NK-92 (cell line): Measurements from ENCODE around the gene ATP8A2.

Experiments used
- DNase-seq: peaks from one replicate; lab custom pipeline; 2025; ENCODE audit not compliant: unreplicated experiment; lab: John Stamatoyannopoulos, UW

ATP8A2 gene

DNA sequence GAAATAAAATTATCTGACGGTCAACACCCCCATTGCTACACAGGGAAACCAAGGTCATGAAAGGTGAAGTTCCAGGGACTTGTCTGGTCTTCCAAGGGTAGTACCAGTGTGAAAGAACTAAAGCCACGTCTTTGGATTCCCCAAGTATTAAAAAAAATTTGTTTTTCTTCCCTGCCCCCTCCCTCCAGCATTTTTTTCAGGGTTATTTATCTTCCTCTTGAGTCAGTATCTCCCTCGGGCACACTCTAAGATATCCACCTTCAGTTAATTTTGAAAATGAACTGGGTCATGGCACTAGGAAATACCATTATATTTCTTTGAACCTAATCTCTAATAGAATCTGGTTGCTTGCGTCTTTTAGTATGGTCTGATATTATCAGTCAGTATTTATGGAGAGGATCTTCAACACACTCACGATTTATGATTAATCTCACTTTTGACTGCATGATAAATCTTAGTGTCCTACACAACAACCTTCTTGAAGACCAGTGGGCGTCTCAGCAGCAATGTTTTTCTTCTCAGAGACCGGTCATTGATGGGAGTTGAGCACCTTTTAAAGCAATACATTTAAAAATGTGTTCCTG is 9.1 kb downstream of the ATP8A2 start:
- no peak for DNase-seq

DNA sequence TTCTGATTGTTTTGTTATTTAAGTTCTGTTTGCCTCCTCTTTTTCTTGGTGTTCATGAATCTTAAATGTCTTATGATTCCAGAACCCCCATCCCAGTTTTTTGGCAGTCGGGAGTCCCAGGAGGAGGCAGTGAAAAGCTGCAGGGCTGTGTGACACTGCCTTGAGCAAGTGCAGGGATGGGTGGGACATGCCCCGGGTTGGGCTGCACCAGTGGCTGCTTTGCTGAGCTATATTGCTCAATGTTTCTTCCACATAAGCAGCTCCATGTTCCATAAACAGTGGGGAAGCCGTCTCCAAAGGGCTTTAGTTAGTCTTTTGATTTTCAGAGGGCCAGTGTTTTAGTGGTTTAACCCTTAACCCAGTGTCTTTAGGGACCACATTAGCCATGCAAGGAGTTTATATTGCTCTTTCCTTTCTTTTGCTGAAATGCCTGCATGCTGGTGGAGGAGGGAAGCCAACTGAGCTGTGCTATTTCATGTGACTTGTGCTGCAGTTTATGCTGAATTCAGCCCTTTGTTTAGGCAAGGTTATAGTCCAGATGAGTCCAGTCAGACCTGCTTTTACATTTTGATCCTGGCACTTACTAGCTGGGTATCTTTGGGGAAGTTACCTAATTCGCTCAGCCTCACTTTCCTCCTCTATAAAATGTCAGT is 13.1 kb downstream of the ATP8A2 start:
- DNase-seq = no peak

DNA sequence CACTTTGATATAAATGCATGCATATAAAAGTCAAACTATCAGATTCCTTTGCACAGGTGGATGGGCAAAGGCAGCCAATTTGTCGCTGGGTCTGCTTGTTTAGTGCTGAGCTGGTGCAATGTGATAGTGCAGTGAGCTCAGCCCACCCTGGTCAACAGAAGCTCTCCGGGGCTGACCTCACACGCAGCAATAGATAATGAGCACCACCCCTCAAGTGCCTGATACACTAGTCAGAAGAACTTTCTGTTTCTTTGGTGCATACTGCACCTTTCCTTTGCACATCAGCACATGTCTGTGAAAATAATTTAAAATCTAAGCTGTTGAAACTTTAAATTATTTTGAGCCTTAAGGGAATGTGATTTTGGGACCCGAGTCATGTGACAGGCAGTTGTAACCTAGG is 20.2 kb downstream of the ATP8A2 start:
- DNase-seq = no peak

DNA sequence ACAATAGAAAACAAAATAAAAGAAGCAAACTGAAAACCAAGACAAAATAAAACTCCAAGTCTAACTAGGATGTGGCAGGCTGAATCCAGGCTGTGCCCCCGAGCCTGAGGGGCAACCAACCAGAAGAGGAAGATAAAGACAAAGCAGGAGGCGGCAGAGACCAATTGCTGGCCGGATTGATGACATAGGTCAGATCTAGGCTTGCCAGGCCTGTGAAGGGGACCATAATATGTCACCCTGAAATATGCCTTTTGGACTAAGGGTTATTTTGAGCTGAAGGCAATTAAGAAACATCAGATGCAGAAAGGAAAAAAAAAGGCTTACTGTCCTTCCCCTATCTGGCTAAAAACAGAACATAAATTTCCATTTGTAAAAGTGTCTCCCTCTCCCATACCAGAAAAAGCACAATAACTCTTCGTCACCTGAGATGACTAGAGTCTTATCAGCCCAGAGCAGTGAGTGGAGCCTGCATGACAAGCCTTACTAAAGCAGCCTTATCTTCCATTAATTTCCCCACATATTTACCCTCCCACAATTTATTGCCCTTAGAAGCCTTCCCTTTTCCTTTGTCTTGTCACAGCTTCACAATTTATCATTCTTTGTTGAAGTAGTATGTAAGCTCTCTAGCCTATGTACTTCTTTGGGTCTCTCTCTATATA is 22.8 kb downstream of the ATP8A2 start:
- DNase-seq = no peak

DNA sequence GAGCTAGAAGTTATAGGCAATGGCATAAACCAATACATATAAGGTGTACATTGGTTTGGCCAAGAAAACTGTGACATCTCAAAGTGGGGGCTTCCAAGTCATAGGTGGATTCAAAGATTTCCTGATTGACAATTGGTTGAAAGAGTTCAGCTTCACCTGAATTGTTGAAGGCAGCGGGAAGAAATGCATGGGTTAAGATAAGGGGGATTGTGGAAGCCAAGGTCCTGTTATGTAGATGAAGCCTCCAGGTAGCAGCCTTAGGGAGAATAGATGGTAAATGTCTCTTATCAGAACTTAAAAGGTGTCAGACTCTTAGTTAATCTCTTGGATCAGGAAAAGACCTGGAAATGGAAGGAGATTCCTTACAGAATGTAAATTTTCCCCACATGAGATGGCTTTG is 26.0 kb downstream of the ATP8A2 start:
- no peak for DNase-seq

DNA sequence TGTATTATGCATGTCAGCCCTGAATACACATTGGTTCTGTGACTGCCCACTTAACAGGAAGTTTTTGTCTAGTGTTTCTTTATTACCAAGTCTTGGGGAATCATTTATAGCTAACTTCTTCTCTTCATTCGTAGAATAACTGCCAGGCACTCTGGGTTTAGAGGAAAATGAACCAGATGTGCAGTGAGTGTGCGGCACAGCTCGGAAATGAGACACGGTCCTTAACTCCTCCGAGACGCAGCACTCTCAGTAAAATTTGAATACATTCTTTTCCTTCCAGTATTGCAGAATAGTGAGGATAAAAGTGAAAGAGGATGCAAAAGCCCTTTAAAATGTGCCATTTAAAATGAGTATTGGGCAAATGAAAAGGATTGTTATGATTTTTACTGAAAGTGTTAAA is 29.2 kb downstream of the ATP8A2 start:
- DNase-seq = no peak

DNA sequence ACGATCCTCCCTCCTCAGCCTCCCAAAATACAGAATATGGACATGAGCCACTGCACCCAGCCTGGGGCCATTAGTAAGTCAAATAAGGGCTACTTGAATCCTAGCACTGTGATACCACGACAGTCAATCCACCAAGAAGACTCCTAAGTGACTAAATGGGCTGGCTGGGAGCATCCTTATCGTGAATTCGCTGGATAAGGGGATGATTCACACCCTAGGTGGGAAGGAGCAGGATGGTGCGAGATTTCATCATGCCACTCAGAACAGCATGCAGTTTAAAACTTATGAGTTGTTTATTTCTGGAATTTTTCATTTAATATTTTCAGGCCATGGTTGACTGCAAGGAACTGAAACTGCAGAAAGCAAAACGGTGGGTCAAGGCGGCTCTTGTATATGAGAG is 30.2 kb downstream of the ATP8A2 start:
- no peak for DNase-seq

DNA sequence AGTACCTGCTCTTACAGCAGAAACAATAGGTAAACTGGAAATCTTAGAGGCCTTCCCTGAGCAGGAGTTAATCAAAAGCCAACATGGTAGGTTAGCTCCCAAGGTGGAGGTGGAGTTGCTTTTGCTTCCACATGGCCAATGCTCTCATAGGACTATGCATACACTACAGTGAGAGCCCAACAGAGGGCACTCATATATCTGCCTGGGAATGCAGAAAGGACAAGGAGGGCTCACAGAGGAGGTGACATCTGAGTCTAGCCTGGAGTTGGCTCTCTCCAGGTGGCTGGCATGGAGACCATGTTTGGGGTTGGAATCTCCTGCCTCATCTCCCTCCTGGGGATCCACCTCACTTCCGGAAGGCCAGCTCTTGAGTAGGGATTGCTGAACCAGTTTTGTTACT is 34.6 kb downstream of the ATP8A2 start:
- DNase-seq = no peak

DNA sequence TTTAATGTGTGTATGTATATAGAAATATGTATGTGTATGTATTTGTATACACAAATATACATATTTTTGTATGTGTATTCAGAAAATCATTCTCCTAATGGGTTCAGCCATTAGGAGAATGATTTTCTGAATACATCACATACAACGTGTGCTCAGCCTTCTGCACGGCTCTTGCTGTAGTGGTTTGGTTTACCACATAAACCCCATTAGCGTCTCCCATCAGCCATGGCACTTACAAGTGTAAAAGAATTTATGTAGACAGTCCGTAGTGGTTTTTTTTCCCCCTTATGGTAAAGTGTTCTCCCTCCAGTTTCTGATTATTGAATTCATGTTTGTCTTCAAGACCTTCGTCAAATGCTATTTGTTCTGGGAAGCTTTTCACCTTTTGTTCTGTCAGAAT is 38.2 kb downstream of the ATP8A2 start:
- DNase-seq = no peak

DNA sequence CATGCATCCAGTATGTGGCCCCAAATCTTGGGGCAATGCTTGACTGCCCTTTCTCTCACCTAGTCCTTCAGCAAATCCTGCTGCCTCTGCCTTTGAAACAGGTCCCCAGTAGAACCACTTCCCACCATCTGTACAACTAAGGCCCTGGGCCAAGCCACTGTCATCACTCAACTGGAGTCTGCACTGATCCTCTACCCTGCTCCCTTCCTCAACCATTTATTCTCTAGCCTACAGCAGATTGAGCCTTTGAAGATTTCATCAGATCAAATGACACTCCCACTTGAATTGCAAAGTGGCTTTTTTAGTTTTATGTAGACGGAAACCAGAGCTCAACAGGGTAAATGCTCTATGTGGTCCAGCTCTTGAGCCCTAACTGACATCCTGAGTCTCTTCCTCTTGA is 43.5 kb downstream of the ATP8A2 start:
- DNase-seq = no peak

DNA sequence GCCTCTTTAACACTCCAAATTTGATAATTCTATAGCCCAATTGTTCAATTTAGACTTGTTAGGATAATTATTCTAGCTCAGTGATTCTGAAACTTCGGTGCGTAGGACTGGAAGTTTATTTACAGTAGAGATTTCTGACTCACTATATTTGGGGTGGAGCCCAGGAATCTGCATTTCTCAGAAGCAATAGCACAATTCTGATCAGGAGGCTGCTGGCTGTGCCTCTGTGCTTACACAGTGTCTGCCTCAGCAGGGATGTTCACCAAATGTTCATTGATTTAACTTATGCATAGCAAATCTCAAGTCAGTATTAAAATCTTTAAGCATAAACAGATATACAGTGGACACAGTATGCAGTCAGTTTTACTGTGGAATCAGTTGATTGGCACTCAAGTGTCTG is 45.8 kb downstream of the ATP8A2 start:
- no peak for DNase-seq

DNA sequence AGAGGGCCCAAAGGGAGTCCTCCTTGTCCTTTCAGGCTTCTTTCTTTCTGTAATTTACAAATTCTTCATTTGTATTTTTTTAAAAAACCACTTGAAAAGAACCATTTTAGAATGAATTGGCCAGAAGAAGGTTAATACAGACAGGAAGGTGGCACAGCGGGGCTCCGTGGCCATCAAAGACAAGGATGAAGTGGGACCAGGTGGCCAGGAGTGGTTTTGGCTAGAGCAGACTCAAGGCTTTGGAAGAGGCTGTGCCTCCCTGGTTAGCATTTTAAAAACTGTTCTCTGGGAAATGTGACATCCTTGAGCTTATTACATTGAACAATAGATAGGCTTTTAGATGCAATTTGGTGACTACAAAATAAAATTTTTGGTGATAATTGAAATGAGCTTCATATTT is 48.4 kb downstream of the ATP8A2 start:
- DNase-seq = no peak

DNA sequence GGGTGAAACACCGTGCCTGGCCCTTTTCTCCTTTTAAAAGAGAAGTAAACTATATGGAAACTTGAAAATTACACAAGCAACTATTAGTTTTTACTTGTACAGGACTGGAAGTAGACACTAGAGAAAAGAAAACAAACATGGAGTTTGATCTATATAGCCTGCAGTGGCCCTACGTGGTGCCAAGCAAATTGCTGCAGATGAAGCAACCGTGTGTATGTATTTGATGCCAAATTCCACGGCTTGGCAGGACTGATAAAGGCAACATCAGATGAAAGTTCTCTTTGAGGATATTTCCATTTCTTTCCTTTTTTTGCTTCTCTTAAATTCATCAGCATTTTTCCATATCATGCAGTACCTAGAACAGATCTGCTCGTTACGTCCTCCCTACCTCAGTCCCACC is 49.8 kb downstream of the ATP8A2 start:
- no peak for DNase-seq

DNA sequence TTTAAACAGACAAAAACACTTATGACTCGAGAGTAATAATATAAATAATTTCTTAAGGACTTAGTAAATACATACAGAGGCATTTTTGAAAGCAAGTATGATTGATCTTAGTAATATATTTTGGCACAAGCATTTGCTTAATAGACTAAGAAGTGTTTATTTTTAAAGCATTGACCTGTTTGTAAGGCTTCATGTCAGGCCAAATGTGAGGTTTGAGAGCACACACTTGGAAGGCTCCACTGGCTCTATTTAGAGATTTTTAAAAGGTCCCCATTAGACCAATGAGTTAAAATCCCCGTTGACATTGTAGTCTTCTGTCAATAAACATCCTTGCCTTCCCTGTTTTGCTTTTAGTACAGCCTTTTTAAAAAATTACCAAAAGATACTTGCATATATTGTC is 50.4 kb downstream of the ATP8A2 start:
- DNase-seq = no peak

DNA sequence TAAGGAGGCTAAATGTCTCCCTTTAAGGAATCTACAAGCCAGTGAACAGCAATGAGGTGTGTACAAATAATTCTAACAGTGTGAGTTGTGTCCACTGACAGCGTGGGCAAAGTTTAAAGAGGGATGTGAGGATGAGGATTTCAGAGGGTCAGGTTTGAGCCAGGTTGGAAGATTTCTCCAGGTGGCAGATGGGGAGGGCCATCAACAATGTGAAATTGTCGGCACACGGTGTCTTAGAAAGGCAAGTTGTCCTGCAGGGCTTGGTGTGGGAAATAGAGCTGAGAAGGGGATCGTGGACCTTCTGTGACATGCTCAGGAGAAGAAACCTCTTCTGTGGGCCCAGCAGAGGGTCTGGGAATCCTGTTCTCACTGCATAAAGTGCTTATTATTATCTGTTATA is 52.1 kb downstream of the ATP8A2 start:
- DNase-seq = no peak

DNA sequence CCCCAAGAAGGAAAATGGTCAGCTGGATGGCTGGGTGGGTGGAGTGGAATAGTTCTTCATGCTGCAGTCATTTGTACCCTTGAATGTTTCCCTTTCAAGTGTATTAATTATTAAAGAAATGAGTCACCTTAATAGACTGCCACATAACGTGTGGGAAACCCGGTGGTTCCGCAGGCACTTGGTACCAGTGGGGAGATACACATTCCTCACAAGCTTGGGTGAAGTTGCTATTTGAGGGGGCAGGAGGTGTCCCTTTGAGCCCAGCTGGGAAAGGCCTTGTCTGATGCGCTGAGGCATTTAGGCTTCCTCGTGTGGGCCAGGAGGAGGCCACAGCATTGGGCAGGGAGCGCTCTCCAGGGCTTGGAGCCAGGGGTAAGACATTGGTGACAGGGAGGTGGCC is 57.7 kb downstream of the ATP8A2 start:
- DNase-seq = no peak

DNA sequence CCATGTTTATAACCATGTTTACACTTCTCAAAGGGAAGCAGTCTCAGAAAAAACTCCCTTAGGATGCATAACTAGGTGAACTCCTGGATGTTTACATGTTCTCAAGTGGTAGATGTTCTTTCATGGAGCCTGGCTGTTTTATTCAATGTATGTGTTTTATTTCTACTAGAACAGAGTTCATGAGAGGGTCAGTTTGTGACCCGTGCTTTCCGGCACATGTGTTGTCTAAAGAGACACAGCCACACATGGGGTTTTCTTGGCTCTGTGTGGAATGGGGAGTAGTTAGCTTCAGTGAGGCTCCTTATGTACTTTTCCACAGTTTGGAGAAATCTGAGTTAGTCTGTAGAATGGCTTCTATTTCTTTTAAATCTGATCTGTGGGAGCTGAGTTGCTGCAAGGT is 60.9 kb downstream of the ATP8A2 start:
- DNase-seq = no peak

DNA sequence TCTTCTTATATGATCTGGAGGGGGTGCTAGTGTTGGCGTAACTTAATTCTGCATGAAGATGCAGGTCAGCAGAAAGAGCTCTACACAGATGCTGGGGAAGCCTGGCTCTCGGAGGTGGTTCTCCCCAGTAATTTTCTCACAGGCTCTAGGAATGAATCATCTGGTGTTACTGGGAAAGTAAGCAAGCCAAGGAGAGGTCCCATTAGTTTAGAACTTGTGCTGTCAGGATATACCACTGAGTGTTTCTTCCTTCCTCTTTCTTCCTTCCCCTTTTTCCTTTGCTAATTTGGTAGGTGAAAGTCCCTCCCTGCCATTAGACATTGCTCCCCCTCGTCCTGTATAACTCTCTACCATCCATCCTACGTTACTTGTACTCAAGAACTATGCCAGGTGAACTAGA is 68.3 kb downstream of the ATP8A2 start:
- DNase-seq = no peak

DNA sequence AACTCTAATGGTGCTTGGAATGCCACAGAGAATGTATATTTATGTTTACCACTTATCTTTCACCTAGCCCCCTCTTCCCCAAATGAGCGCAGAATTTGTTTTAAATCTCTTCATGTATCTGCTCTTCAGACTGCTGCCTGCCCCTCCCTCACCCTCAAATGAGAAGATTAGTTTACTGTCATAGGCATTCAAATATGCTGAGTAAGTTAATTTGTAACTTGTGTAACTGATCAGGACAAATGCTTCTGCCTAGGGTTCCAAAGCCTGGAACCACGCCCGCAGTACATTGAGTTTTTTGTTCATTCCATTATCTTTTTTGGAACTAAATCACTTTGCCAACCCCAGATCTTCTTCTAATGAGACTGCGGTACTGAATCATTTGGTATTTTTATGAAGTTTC is 74.5 kb downstream of the ATP8A2 start:
- DNase-seq = no peak

DNA sequence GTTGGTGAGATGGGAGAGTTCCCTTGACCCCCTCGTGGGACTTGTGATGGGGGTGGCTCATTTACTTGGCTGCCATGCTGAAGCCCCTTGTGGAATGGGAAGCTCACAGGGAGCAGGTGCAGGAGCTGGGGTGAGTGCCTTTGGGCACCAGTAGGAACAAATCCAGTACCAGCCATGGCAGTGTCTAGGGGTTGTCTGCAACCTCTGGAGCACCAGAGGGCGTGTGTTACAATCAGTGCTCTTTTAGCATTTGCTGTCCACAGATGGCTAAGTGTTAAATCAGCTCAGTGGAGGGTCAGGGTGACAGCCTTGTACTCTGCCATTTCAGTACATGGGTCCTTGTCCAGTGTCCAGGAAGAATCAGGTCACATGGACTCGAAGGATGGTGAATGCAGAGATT is 75.6 kb downstream of the ATP8A2 start:
- DNase-seq = no peak

DNA sequence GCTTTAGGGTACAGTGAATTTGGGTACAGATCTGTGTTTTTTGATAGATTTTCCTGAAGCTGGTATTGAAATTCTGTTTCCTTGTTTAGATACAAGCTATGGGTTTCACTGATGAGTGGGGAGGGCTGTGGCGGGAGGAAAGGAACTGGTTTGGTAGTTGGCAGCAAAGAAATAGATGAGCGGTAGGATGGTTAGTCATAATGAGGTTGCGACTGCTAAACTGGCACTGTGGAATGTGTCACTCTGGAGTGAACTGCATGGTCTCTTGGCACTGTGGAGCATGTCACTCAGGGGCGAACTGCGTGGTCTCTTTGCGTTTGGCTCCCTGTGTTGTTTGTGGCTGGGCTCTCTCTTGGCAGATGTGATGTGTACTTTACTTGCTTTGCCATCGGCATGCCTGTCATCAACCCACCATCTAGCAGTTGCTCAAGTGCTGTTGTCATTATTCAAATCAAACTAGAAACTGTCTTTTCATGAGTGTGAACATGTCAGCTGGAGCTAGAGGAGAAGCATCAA is 82.1 kb downstream of the ATP8A2 start:
- no peak for DNase-seq

DNA sequence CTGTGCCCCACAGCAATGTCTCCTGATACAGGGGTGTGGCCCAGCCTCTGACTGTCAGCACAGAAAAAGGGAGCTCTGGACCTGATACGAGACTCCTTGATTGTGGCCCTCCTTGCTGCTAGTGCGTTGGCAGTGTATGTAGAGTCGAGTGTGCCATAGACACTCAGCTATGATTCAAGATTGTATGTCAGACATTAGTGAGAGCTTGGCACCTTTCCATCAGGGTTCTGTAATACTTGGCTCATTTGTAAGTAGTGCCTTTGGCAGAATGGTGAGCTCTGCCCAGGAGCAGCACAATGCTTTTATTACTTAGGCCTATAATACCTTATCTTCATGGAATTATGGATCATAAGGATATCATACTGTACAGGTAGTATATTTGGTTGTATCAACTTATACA is 83.4 kb downstream of the ATP8A2 start:
- no peak for DNase-seq

DNA sequence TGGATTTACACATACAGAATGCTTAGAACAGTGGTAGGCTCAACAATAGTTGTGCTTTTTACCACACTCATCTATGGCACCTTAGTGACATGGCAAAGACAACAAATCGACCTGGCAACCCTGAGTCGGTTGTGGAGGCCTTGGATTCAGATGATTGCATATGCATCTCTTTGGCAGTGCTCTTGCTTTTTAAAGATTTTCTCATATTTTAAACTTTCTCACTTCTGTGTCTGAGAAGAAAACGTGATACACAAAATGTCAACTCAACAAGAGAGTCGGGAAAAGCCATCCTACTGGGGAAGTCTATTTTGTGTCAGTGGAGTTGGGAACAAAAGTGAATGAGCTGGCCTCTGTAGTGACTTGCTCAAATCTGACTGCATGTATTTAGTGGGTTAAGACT is 85.8 kb downstream of the ATP8A2 start:
- no peak for DNase-seq
